ENCODE data around the gene PTPRR.

DNA sequence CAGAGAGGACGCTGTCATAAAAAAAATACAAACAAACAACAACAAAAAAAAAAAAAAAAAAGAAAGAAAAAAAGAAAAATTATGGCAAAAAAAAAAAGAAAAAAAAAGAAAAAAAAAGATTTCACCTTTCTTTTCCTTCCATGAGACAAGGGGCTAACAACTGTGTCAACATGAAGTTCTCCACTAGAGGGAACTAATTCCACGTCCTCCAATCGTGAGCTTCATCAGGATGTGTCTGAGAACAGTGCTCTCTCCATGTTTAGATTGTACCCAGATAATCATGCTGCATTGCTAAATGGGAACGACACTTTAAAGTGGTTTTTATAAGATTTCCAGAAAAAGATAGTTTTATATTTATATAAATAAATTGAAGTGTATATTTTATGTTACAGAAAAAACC is 187.2 kb downstream of the PTPRR start:
- TF ChIP-seq, protein P1, sequence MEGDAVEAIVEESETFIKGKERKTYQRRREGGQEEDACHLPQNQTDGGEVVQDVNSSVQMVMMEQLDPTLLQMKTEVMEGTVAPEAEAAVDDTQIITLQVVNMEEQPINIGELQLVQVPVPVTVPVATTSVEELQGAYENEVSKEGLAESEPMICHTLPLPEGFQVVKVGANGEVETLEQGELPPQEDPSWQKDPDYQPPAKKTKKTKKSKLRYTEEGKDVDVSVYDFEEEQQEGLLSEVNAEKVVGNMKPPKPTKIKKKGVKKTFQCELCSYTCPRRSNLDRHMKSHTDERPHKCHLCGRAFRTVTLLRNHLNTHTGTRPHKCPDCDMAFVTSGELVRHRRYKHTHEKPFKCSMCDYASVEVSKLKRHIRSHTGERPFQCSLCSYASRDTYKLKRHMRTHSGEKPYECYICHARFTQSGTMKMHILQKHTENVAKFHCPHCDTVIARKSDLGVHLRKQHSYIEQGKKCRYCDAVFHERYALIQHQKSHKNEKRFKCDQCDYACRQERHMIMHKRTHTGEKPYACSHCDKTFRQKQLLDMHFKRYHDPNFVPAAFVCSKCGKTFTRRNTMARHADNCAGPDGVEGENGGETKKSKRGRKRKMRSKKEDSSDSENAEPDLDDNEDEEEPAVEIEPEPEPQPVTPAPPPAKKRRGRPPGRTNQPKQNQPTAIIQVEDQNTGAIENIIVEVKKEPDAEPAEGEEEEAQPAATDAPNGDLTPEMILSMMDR (conservative IDR thresholded peaks at IDR 0.05; ENCODE audit: low read depth, low read length), result peak; percentile 72
- TF ChIP-seq MAFK (IDR thresholded peaks at IDR 0.05; ENCODE audit: low read depth, low read length) (no peak), NFE2L2 (IDR thresholded peaks at IDR 0.05; ENCODE audit: low read depth, low read length) (no peak), RAD21 (IDR thresholded peaks at IDR 0.05; ENCODE audit: low read length) (peak; percentile 72), POLR2A (IDR thresholded peaks at IDR 0.05; ENCODE audit: low read depth, low read length) (no peak), FOS (IDR thresholded peaks at IDR 0.05; ENCODE audit: low read depth, low read length) (no peak), RFX5 (IDR thresholded peaks at IDR 0.05; ENCODE audit: low read depth, low read length) (no peak), SMC3 (IDR thresholded peaks at IDR 0.05; ENCODE audit: low read depth, low read length) (peak; percentile 51), CHD1 (IDR thresholded peaks at IDR 0.05; ENCODE audit: low read depth, low read length) (no peak), MXI1 (IDR thresholded peaks at IDR 0.05; ENCODE audit: borderline replicate concordance, low read depth, low read length) (no peak)
- TF ChIP-seq, protein P2, sequence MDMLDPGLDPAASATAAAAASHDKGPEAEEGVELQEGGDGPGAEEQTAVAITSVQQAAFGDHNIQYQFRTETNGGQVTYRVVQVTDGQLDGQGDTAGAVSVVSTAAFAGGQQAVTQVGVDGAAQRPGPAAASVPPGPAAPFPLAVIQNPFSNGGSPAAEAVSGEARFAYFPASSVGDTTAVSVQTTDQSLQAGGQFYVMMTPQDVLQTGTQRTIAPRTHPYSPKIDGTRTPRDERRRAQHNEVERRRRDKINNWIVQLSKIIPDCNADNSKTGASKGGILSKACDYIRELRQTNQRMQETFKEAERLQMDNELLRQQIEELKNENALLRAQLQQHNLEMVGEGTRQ (IDR thresholded peaks at IDR 0.05; ENCODE audit: low read depth, low read length), result no peak

Data from IMR-90 (cell line).